ENCODE results near the gene C19orf47.
"Not testable (repeated sequence)": the region's sequence is repeated elsewhere in the genome, so short reads cannot be mapped to it uniquely, and the experiment has no call there.

DNA sequence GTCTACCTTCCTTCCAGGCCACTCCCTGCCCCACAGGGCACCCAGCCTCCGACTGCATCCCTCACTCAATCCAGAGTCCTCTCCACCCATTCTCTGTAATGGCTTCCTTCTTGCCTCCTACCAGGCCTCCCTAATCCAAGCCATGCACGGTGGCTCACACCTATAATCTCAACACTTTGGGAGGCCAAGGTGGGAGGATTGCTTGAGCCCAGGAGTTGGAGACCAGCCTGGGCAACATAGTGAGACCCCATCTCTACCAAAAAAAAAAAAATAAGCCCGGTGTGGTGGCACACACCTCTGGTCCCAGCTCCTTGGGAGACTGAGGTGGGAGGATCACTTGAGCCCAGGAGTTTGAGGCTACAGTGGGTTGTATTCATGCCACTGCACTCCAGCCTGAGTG is 22.1 kb upstream of the C19orf47 start:
- TF ChIP-seq, protein P1, sequence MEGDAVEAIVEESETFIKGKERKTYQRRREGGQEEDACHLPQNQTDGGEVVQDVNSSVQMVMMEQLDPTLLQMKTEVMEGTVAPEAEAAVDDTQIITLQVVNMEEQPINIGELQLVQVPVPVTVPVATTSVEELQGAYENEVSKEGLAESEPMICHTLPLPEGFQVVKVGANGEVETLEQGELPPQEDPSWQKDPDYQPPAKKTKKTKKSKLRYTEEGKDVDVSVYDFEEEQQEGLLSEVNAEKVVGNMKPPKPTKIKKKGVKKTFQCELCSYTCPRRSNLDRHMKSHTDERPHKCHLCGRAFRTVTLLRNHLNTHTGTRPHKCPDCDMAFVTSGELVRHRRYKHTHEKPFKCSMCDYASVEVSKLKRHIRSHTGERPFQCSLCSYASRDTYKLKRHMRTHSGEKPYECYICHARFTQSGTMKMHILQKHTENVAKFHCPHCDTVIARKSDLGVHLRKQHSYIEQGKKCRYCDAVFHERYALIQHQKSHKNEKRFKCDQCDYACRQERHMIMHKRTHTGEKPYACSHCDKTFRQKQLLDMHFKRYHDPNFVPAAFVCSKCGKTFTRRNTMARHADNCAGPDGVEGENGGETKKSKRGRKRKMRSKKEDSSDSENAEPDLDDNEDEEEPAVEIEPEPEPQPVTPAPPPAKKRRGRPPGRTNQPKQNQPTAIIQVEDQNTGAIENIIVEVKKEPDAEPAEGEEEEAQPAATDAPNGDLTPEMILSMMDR (IDR thresholded peaks at IDR 0.05 in 2 of 3, conservative IDR thresholded peaks at IDR 0.05 in 1 of 3; ENCODE audit: borderline replicate concordance in 1 of 3, insufficient read depth in 1 of 3, low read depth in 2 of 3, low read length in 2 of 3), result not testable (repeated sequence)
- TF ChIP-seq RAD21 (IDR thresholded peaks at IDR 0.05; ENCODE audit: low read depth); POLR2A (IDR thresholded peaks at IDR 0.05; ENCODE audit: borderline replicate concordance, extremely low read depth, insufficient read depth, insufficient read length); JUND (IDR thresholded peaks at IDR 0.05); EZH2phosphoT487 (IDR thresholded peaks at IDR 0.05; ENCODE audit: borderline replicate concordance); CBX3 (IDR thresholded peaks at IDR 0.05; ENCODE audit: low read depth); EGR1 (IDR thresholded peaks at IDR 0.05; ENCODE audit: low read depth); SIN3A (IDR thresholded peaks at IDR 0.05; ENCODE audit: low read depth); POLR2AphosphoS5 (IDR thresholded peaks at IDR 0.05; ENCODE audit: low read depth, low read length); FOSL1 (IDR thresholded peaks at IDR 0.05; ENCODE audit: low read depth): not testable (repeated sequence)
- TF ChIP-seq, protein P2, sequence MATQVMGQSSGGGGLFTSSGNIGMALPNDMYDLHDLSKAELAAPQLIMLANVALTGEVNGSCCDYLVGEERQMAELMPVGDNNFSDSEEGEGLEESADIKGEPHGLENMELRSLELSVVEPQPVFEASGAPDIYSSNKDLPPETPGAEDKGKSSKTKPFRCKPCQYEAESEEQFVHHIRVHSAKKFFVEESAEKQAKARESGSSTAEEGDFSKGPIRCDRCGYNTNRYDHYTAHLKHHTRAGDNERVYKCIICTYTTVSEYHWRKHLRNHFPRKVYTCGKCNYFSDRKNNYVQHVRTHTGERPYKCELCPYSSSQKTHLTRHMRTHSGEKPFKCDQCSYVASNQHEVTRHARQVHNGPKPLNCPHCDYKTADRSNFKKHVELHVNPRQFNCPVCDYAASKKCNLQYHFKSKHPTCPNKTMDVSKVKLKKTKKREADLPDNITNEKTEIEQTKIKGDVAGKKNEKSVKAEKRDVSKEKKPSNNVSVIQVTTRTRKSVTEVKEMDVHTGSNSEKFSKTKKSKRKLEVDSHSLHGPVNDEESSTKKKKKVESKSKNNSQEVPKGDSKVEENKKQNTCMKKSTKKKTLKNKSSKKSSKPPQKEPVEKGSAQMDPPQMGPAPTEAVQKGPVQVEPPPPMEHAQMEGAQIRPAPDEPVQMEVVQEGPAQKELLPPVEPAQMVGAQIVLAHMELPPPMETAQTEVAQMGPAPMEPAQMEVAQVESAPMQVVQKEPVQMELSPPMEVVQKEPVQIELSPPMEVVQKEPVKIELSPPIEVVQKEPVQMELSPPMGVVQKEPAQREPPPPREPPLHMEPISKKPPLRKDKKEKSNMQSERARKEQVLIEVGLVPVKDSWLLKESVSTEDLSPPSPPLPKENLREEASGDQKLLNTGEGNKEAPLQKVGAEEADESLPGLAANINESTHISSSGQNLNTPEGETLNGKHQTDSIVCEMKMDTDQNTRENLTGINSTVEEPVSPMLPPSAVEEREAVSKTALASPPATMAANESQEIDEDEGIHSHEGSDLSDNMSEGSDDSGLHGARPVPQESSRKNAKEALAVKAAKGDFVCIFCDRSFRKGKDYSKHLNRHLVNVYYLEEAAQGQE (IDR thresholded peaks at IDR 0.05; ENCODE audit: low read depth), result not testable (repeated sequence)
- TF ChIP-seq, protein P3, sequence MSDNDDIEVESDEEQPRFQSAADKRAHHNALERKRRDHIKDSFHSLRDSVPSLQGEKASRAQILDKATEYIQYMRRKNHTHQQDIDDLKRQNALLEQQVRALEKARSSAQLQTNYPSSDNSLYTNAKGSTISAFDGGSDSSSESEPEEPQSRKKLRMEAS (IDR thresholded peaks at IDR 0.05), result not testable (repeated sequence)
